ENCODE measurements around the gene STAC3.
A peak's percentile ranks its signal among the peaks of the same experiment; 100 is the strongest.

STAC3 gene

GRCh38 chr12:57222286-57223190 is 28.4 kb downstream of the STAC3 start:
- no peak for DNase-seq

GRCh38 chr12:57221169-57221917 is 29.6 kb downstream of the STAC3 start:
- no peak for DNase-seq

GRCh38 chr12:57220770-57221168 is 30.2 kb downstream of the STAC3 start:
- no peak for DNase-seq

- DNase-seq, result no peak
Measured at GRCh38 chr12:57219993-57220754, 30.8 kb downstream of the STAC3 start.

GRCh38 chr12:57219205-57219992 is 31.6 kb downstream of the STAC3 start:
- no peak for DNase-seq

- no peak for DNase-seq
Measured at GRCh38 chr12:57218030-57218853, 32.7 kb downstream of the STAC3 start.

GRCh38 chr12:57216921-57217879 is 33.8 kb downstream of the STAC3 start:
- DNase-seq, result no peak

- DNase-seq, result peak; percentile 63
Measured at GRCh38 chr12:57216014-57216911, 34.7 kb downstream of the STAC3 start, which contains the start of gene NXPH4. NXPH4 (plus strand) TSS chr12:57216794; CDS start chr12:57216970, 176 bp downstream.

- DNase-seq, result peak; percentile 59
Measured at GRCh38 chr12:57215668-57216013, 35.3 kb downstream of the STAC3 start.

- DNase-seq, result no peak
Measured at GRCh38 chr12:57215065-57215464, 35.9 kb downstream of the STAC3 start.

GRCh38 chr12:57214398-57214781 is 36.6 kb downstream of the STAC3 start:
- DNase-seq, result peak; percentile 71

GRCh38 chr12:57213763-57214397 is 37.1 kb downstream of the STAC3 start:
- no peak for DNase-seq

- peak; percentile 87 for DNase-seq
Measured at GRCh38 chr12:57213058-57213715, 37.8 kb downstream of the STAC3 start.

GRCh38 chr12:57212701-57213057 is 38.3 kb downstream of the STAC3 start:
- DNase-seq, result no peak

GRCh38 chr12:57211791-57212700 is 38.9 kb downstream of the STAC3 start:
- no peak for DNase-seq

GRCh38 chr12:57210926-57211692 is 39.9 kb downstream of the STAC3 start:
- DNase-seq, result no peak

Data from CD4-positive, alpha-beta T cell treated with Interleukin-21 for 1 hour (primary cell).